Posterior cingulate gyrus (tissue), 11 donors: Measurements from ENCODE around the gene PYGL.
"Not testable (repeated sequence)": the region's sequence is repeated elsewhere in the genome, so short reads cannot be mapped to it uniquely, and the experiment has no call there.

Experiments used
- DNase-seq, 10 donors: peaks; one replicate each; pipeline versions ENCODE4 v3.0.0 to v3.0.0-alpha.2; 2020 to 2021; ENCODE audit warnings: mixed read lengths in 3 of 10
- intact Hi-C: fragments of 100-400 bp; cut with DNase I; formaldehyde crosslinking; loops from one replicate; pipeline ENCODE4 v1.15.1; 2023

The PYGL gene

DNA sequence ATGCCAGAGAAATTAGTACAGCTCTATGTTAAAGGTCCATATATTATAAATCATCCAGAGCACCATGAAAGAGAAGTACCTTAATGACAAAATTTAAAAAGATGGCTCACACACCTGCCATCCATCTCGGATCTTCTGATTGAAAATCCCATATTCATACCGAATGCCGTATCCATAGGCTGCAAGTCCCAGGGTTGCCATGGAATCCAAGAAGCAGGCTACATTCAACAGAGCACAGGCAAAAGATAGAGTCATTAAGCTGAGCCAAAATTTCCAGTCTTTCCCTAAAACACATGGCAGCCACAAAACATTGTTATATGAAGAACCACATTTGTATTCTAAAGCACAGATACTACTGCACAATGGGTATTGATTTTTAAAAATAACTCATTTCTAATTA, 12.7 kb downstream of the PYGL start:
- DNase-seq = no peak
- intact Hi-C loops = no loop called here

DNA sequence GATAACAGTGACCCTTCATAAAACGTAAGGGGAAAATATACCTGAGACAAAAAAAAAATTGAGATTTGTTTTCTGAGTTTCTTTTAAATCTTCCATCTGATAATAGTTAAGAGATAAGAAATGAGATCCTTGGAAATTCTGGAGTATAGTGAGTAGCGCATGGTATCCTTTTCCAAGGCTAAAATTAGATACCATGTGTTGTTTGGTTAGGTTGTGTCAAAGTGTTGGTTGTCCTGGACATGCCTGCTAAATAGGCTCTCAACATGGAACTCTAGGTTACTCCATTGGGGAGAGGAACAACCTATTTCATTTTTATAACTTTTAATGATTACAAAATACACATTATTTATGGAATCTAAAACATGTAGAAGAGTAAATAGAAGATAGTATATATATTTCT, 14.8 kb downstream of the PYGL start:
- intact Hi-C loops = no loop called here

DNA sequence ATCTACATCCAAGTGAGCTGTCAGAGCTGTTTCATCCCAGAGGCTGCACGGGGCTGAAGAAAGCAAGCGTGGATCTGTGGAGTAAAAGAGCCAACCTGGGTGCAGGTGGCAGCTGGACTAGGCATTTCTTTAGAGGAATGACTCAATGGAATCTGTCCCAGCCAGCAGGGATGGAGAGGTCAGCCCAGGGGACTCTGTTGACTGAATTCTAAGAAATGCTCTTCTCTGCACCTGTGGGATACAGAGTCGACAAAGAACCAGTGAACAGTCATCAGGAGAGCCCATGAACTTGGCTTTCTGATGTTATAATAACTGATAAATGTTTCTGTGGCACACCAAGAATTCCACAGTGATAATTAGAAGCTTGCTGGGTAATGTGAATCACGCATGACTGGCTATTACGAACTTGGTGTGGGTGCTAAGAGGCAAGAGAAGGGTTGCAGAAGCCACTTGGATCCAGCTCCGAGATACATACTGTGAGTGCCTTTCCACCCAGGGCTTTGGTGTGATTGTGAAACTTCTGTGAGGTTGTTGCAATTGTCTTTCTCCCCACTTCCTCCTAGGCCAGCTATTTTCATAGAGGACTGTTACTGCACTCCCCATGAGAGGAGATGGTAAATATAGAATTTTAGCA, 16.2 kb downstream of the PYGL start:
- DNase-seq = no peak
- intact Hi-C loops = no loop called here

More for the DNA sequence above, 14.8 kb downstream of the PYGL start:
- DNase-seq = no peak

DNA sequence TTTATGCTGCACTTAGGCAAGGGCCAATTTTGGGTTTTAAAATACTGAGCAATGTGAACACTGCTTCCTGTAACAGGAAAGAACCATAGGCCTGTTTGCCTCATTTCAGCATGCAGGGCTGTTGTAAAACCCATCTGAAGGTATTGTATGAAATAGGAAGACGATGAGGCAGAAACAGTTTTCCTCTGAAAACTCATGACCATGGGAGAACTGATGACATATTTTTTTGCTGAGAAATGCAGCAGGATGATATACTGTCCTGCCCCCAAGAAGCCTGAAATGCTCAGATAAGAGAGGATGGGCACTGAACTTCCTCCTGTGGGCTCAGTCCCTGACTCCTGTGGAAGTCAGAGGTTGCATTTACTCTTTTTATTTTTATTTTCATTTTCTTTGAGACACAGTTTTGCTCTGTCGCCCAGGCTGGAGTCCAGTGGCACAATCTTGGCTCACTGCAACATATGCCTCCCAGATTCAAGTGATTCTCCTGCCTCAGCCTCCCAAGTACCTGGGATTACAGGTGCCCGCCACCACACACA, 17.4 kb downstream of the PYGL start:
- intact Hi-C loops = no loop called here
- no peak for DNase-seq

DNA sequence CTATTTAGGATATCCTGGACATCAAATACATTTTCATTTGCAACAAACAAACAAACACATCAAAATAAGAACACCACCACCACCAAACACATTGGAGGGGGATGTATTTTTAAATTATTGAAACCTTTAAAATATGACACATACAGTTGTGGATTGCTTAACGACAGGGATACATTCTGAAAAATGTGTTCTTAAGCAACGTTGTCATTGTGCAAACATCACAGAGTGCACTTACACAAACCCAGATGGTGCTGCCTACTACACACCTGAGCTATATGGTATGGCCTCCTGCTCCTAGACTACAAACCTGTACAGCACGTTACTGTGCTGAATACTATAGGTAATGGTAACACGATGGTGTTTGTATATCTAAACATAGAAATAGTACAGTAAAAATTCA, 19.4 kb downstream of the PYGL start:
- intact Hi-C loops = no loop called here

DNA sequence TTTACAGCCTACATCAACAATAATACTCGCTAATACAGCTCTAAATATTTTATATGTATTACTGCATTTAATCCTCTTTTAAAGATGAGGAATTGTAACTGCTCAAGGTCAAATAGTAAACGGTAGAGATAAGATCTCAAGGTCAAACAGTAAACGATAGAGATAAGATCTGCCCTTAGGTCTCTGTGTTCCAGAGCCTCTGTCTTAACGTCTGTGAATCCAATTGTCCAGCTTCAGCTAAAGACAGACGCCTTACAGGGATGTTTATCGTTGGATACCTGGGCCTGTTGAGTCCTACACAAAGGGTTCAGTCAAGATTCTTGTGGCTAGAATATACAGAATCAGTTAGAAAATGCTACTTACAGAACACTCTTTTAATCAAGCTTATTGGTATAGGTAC, 20.0 kb downstream of the PYGL start:
- intact Hi-C loops = no loop called here
- no peak for DNase-seq

More for the DNA sequence above, 19.4 kb downstream of the PYGL start:
- no peak for DNase-seq

DNA sequence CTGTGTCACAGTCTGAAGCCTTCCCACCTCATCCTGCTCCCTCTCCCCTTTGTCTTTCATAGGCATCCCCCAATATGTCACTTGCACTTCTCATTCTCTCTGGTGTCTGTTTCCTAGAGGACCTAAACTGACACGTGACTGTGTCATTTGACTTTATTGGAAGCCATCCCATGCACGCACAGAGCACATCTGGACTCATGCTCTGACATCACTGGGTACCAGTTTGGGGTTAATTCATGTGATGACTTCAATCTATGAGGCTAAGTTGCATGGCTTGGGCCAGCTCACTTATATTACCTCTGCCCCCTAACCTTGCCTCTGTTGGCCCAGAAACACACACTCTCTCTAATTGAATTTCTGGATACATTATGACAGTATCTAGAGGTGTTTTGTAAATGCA, 21.5 kb downstream of the PYGL start:
- no peak for DNase-seq
- intact Hi-C loops = no loop called here

DNA sequence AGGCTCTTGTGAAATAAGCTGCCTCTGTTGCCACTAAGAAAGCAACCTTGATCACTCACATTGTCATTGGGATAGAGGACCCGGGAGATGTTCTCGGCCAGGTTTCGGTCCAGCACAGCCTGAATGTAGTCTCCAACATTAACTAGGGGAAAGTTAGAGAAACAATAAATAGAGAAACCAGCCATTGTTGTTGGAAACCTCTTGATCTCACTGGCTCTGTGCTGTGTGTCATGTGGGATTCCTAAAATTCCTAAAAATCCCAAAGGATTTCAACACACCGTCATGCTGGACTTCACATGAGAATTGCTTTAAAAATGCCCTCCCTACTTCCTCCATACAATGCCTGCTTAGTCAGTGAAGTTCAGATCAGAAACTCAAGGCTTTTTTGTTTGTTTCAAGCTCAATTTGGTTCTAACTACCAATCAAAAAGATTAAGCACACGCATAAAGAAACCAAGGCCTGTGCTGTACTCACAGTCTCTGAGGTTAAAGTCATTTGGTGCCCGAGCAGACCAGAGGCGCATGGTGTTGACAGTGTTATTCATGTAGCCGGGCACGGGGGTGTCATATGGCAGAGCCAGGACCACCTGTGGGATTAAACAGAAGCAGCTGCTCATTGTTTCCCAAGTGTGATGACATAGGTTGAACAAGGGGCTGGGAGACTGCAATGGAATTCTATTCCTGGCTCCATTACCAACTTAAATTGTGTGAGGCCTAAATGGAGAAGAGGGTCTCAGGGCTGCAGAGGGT, 23.6 kb downstream of the PYGL start:
- intact Hi-C loops = no loop called here
- no peak for DNase-seq

DNA sequence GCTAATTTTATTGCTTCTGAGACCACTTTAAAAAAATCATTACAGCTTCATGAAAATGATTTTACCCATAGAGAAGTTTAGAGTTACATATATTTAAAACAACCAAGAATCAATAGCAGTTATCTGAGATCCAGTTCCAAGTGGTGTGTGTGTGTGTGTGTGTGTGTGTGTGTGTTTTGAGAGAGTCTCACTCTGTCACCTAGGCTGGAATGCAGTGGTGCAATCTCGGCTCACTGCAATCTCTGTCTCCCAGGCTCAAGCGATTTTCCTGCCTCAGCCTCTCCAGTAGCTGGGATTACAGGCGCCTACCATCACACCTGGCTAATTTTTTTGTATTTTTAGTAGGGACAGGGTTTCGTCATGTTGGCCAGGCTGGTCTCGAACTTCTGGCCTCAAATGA, 24.8 kb downstream of the PYGL start:
- DNase-seq, intact Hi-C loops: not testable (repeated sequence)

DNA sequence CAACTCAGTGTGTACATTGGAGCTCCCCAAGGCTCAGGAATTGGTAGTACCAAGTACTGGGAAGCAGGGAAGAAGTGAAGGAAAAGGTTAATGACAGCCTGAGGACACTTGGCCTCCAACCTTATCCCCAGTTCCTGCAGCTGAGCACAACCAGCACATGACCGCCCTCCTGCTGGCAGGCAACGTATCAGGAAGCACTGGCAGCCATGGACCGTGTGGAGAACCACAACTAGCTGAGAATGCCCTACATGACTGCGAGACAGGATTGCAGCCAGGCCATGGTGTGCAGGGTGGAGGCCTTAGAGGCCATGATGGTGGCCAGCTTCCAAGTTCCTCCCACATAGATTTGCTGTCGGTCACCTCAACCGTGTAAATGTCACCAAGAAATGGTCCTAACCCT, 26.8 kb downstream of the PYGL start:
- no peak for DNase-seq
- intact Hi-C loops = no loop called here

DNA sequence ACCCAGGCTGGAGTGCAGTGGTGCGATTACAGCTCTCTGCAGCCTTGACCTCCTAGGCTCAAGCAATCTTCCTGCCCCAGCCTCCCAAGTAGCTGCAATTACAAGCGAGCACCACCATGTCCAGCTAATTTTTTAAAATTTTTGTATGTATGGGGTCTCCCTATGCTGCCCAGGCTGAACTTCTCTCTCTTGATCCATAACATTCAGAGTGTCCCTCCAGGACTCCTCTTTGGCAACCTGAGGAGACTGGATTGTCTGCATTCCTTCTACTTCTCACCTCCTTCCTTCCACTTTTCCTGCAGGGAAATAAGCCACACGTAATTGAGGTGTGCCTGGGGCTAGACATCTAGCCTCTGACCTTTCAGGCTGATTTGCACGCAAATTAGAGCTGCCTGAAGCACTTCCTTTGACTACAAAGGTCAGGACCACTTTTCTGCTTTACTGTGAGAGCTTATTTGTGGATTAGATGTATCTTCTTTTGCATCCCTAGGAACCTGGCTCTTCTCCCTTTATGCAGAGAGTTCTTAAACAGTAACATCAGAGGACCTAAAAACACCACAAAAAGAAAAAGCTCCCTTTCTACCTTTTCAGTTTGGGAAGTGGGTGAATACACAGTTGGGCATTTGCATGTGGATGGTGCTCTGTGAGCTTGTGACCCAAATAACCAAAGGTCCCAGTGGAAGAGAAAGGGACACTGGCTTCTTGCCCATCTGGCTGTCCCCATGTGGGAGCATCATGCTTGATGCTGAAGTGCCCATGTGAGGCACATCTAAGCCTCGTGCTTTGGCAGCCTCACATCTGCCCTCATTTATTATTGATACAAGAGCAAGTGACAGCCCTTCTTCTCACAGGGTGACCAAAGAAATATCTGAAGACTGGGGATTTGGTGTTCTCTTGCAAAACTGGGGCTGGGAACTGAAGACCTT, 33.5 kb downstream of the PYGL start:
- intact Hi-C loops = no loop called here
- DNase-seq = no peak

DNA sequence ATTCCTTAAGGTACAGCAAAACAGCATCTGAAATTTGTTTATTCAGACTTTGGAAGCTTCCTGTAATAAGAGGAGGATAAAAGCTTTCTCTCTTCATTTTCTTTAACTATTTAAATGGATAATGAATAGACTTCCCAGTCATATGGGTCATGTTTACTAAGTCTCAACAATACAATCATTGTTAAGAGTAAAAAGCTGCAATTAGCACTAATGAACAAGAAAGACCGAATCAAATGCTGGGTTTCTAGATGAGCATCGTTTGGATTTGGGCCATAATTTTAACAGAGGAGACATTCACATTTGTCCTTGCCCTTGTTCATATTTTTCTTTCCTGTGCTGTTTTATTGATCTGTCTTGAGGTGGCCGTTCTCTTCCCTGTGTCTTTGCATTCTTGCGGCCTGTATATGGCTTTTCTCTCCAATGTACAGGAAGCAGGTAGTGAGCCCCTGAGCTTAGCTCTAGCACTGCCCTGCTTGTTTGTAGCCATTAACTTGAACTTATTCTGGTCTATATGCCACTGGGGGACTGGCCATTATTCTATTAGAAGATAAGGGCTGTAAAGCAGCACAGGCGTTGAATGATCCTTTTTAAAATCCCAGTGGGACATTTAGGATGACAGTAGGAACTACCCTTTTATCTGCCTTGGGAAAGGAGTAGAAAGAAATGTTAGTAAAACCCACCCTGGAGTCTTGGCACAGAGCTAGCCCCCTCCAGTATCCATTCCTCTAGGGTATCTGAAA, 37.8 kb downstream of the PYGL start:
- no peak for DNase-seq
- intact Hi-C loops = no loop called here

DNA sequence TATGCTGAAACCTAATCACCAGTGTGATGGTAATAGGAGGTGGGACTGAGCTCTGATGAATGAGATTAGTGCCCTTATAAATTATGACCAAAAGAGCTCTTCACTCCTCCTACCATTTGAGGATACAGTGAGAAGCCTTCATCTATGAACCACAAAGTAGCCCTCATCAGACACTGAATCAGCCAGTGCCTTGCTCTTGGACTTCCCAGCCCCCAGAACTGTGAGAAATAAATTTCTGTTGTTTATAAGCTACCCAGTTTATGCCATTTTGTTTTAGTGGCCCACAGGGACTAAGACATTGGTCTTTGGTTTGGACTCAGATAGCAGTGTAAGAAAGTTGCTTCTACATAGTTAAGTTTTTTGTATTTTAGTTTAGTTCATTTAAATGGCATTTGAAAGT, 39.6 kb downstream of the PYGL start:
- intact Hi-C loops = no loop called here
- no peak for DNase-seq

DNA sequence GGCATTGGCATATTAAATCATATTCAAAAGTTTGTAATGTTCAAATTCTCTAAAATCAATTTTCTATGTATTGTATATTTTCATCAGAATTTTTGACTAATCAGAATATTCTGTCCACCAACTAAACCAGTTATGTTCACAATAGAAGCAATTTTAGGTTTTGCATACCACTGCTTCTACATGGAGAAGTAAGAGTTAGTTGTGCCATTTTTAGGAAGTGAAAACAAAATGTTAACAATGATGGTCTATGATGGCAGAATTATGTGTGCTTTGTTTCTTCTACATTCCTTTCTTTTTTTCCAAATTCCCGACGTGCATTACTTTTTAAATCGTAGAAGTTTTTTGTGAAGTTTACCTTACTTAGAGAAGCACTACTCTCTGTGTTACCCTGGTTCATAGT, 42.9 kb downstream of the PYGL start:
- intact Hi-C loops = no loop called here
- DNase-seq = no peak

DNA sequence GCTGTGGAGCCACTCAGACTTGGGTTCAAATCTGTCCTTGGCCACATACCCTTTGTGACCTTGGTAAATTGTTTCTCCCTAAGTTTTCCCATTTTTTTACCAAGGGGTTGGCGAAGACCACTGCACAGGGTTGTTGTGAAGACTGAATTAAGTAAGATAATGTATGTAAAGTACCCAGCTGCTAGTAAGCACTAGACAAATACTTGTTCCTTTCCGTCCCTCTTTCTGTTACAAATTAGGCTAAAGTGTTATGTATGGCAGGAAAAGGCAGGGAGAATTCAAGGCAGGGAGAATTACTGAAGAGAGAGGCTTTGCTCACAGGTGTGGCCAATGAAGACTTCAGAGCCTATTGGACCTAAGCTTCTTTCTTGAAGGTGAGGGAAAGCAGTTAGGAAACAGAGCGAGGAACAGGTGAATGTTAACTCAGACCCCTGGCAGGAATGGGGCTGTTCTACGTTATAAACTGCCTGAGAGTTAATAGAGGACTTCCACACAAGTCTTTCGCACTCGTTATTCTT, 46.6 kb downstream of the PYGL start:
- intact Hi-C loops = no loop called here
- no peak for DNase-seq

DNA sequence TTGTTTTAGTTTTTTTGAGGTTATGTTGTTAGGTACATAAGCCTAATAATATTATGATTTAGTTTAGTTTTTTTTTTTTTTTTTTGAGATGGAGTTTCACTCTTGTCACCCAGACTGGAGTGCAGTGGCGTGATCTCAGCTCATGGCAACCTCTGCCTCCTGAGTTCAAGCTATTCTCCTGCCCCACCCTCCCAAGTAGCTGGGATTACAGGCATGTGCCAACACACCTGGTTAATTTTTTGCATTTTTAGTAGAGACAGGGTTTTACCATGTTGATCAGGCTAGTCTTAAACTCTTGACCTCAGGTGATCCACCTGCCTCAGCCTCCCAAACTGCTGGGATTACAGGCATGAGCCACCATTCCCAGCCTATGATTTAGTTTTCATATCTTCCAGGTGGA, 47.3 kb downstream of the PYGL start:
- DNase-seq, intact Hi-C loops: not testable (repeated sequence)

DNA sequence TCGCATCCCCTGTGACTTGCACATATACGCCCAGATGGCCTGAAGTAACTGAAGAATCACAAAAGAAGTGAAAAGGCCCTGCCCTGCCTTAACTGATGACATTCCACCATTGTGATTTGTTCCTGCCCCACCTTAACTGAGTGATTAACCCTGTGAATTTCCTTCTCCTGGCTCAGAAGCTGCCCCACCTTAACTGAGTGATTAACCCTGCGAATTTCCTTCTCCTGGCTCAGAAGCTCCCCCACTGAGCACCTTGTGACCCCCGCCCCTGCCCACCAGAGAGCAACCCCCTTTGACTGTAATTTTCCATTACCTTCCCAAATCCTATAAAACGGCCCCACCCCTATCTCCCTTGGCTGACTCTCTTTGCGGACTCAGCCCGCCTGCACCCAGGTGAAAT, 47.9 kb downstream of the PYGL start:
- intact Hi-C loops, DNase-seq: not testable (repeated sequence)

DNA sequence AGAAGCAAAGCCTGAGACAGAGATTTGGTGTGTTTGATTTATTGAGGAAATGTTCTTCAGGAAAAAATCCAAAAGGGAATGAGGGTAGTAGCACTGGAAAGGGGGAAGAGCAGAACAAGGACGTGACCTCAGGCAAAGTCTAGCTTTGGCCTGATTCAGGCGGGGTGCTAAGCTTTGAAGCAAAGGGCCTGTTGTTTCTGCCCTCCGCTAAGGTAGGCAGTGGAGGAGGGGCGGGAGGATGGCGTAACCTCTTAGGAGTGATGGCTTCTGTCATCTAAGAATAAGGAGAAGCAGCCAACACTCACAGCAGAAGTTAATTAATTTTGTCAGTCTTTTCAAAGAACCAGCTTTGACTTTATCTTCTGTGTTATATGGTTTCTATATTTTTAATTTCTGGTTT, 52.0 kb downstream of the PYGL start:
- DNase-seq = no peak

DNA sequence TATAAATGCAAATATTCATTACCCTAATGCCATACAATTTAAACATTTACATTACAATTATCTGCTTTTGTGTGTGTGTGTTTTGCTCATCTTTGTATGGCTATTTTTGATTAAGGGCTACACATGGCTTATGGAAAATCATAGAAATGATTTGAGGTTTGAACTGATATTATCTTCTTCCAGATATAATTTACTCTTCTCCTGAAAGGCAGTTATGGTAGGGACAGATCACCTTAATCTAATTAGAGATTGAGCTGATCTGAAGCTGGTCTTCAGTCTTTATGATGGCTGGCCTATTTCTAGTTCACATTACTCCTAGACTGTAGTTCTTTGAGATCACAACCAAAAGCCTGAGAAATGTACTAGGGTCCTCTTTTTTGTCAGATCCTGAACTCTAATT, 56.8 kb downstream of the PYGL start:
- DNase-seq = no peak
- intact Hi-C loops = no loop called here

More for the DNA sequence above, 52.0 kb downstream of the PYGL start:
- intact Hi-C loops = no loop called here

DNA sequence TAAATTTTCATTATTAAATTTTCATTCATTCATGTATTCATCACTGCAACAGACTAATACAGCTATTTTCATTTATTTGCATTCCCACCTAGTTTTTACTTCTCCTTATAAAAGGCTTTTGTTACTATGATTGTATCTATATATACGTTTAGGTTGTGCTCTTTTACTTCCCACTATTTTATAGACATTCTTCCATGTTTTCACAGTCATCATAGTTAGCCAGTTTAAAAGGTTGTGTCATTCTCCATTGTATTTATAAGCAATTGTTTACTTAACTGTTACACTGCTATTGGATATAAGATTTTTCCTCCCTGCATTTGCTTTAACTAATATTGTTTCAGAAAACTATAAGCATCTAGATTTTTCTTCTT, 60.5 kb downstream of the PYGL start:
- no peak for DNase-seq
- intact Hi-C loops = no loop called here
